PC-3 (cell line): ENCODE measurements around the gene PVALB. TPM values are rescaled to one million over a fixed set of nuclear protein-coding genes. Genes with fewer than 3 reads are reported as not detected.
A peak's percentile ranks its signal among the peaks of the same experiment; 100 is the strongest.

ENCODE experiments used
- ATAC-seq: fragments of 200-7000 bp; cut with Tn5 transposase; 2 replicates; pipeline ENCODE4 v1.9.1; 2020; ENCODE audit warnings: mild to moderate bottlenecking, moderate library complexity
- BruUV-seq: library from RNA; stranded (reverse); fragments of 400-500 nt; replicated peaks from 2 replicates; lab custom pipeline; 2021; lab: Mats Ljungman, UMichigan
- CTCF ChIA-PET: fragments of 300-600 bp; sonication (Branson Sonifier 250); formaldehyde crosslinking; loops from one replicate; lab custom pipeline; 2022; ENCODE audit warnings: antibody characterized with exemption; lab: Charles Lee
- POLR2A ChIA-PET: fragments of 300-600 bp; sonication (Branson Sonifier 250); formaldehyde crosslinking; loops from one replicate; lab custom pipeline; 2022; ENCODE audit warnings: antibody characterized with exemption; ENCODE audit not compliant: unreplicated experiment; lab: Charles Lee
- DNase-seq: peaks from one replicate; pipeline ENCODE4 v3.0.0-alpha.2; 2015
- H2AFZ ChIP-seq: fragments of 300-600 bp; sonication (generic); 2 replicates; pipeline ENCODE4 v1.6.0; 2016; ENCODE audit warnings: antibody characterized with exemption, low read length
- H3F3A ChIP-seq: fragments of 300-600 bp; sonication (generic); one replicate; pipeline ENCODE4 v1.6.0; 2017; ENCODE audit warnings: antibody characterized with exemption, low read length, control low read depth, mild to moderate bottlenecking; ENCODE audit not compliant: unreplicated experiment
- H3K27ac ChIP-seq: fragments of 300-600 bp; sonication (generic); 2 replicates; pipeline ENCODE4 v1.5.1; 2016; ENCODE audit warnings: mild to moderate bottlenecking, low read length
- H3K27me3 ChIP-seq: fragments of 300-600 bp; sonication (generic); 2 replicates; pipeline ENCODE4 v1.6.1; 2016; ENCODE audit warnings: low read length, mixed read lengths
- H3K36me3 ChIP-seq: fragments of 300-600 bp; sonication (generic); 2 replicates; pipeline ENCODE4 v1.6.1; 2016; ENCODE audit warnings: low read depth, mixed run types, low read length, mixed read lengths
- H3K4me1 ChIP-seq: fragments of 300-600 bp; sonication (generic); 2 replicates; pipeline ENCODE4 v1.5.1; 2016; ENCODE audit warnings: low read length; ENCODE audit not compliant: insufficient read depth
- H3K4me2 ChIP-seq: fragments of 300-600 bp; sonication (generic); 2 replicates; pipeline ENCODE4 v1.6.0; 2016; ENCODE audit warnings: low read length
- H3K4me3 ChIP-seq: fragments of 300-600 bp; sonication (generic); 2 replicates; pipeline ENCODE4 v1.5.1; 2016; ENCODE audit warnings: mild to moderate bottlenecking, low read length, mixed read lengths
- H3K79me2 ChIP-seq: fragments of 300-600 bp; sonication (generic); 2 replicates; pipeline ENCODE4 v1.6.1; 2017; ENCODE audit warnings: low read length, mixed read lengths
- H3K9ac ChIP-seq: fragments of 300-600 bp; sonication (generic); 2 replicates; pipeline ENCODE4 v1.6.0; 2016; ENCODE audit warnings: mild to moderate bottlenecking, low read length
- H3K9me2 ChIP-seq: fragments of 300-600 bp; sonication (generic); replicated peaks from 2 replicates; pipeline ENCODE4 v1.6.1; 2016; ENCODE audit warnings: mixed run types, low read length, mixed read lengths
- H3K9me3 ChIP-seq: fragments of 300-600 bp; sonication (generic); 2 replicates; pipeline ENCODE4 v1.6.1; 2016; ENCODE audit warnings: low read length, mixed read lengths
- H4K20me1 ChIP-seq: fragments of 300-600 bp; sonication (generic); 2 replicates; pipeline ENCODE4 v1.6.1; 2016; ENCODE audit warnings: low read length, mixed read lengths
- EZH2 ChIP-seq: fragments of 300-600 bp; sonication (generic); IDR thresholded peaks from one replicate; pipeline ENCODE4 v1.6.1; 2017; ENCODE audit warnings: antibody characterized with exemption, mild to moderate bottlenecking, low read length; ENCODE audit not compliant: unreplicated experiment
- EZH2phosphoT487 ChIP-seq: fragments of 300-600 bp; sonication (generic); IDR thresholded peaks from 2 replicates; pipeline ENCODE4 v1.6.1; 2018; ENCODE audit warnings: mild to moderate bottlenecking, antibody characterized with exemption, low read length, borderline replicate concordance
- intact Hi-C: fragments of 100-400 bp; cut with micrococcal nuclease; formaldehyde crosslinking; loops from 2 replicates; pipeline ENCODE4 v1.9.0; 2023
- total RNA-seq: library from RNA; depleted of rRNA; stranded (reverse); fragments of >200 nt; gene quantifications from 2 replicates; pipeline ENCODE4 v1.2.3, GENCODE V29; 2014
- TF ChIP-seq, protein P1 (sequence below): fragments of 300-600 bp; sonication (generic); conservative IDR thresholded peaks from 2 replicates; pipeline ENCODE4 v1.5.1; 2017; ENCODE audit warnings: antibody characterized with exemption, low read depth, mild to moderate bottlenecking, low read length

The PVALB gene
- total RNA-seq, 1 experiment from 2014 or later: not detected

DNA sequence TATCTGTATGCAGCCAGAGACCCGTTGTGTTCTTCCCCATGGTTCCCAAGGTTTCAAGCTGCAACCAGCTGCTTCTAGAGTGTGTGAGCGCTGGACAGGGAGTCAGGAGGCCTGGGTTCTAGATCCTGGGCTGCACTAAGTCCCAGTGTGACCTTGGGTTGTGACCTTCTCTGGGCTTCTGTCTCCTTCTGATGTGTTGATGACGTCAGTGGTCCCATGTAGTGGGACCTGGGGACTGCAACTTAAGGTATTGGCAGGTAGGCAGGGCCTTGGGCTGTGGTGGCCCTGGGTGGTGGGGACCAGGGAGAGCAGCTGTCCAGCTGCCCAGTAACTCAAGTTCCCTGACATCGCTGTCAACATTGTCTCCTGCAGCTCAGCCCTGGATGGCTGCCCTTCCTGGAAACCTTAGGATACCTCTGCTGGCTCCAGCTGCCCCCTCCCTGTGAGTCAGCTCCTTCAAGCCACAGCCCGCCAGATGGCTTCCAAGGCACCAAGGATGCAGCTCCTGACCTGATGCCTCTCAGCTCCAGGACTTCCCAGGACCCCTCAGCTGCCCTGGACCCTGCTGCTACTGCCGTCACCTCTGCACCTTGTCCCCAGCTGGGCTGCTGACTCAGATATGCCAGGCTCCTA, 1.3 kb upstream of the PVALB start:
- intact Hi-C loops: no loop called here
- Histone ChIP-seq H3K4me3 (no peak overlapping the region), H3K9me3 (no peaks in the 10 kb centered on the region), H3K79me2 (no peaks in the 10 kb centered on the region), H3K27me3 (peaks cover 58% of the 10 kb centered on the region), H3K4me1 (no peaks in the 10 kb centered on the region), H3K27ac (no peak overlapping the region), H3K9me2 (no peaks in the 10 kb centered on the region), H3F3A (no peaks in the 10 kb centered on the region), H2AFZ (no peak overlapping the region), H3K4me2 (no peak overlapping the region), H4K20me1 (no peaks in the 10 kb centered on the region), H3K36me3 (no peaks in the 10 kb centered on the region), H3K9ac (no peak overlapping the region)
- peak; percentile 4 for DNase-seq
- CTCF ChIA-PET: no interaction called here
- no TSS peak for BruUV-seq
- TF ChIP-seq, protein P1, sequence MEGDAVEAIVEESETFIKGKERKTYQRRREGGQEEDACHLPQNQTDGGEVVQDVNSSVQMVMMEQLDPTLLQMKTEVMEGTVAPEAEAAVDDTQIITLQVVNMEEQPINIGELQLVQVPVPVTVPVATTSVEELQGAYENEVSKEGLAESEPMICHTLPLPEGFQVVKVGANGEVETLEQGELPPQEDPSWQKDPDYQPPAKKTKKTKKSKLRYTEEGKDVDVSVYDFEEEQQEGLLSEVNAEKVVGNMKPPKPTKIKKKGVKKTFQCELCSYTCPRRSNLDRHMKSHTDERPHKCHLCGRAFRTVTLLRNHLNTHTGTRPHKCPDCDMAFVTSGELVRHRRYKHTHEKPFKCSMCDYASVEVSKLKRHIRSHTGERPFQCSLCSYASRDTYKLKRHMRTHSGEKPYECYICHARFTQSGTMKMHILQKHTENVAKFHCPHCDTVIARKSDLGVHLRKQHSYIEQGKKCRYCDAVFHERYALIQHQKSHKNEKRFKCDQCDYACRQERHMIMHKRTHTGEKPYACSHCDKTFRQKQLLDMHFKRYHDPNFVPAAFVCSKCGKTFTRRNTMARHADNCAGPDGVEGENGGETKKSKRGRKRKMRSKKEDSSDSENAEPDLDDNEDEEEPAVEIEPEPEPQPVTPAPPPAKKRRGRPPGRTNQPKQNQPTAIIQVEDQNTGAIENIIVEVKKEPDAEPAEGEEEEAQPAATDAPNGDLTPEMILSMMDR: no peak
- no peak for TF ChIP-seq EZH2phosphoT487
- TF ChIP-seq EZH2: no peak
- POLR2A ChIA-PET: no interaction called here
- no peak; the same call in 1 of the 2 replicates for ATAC-seq

DNA sequence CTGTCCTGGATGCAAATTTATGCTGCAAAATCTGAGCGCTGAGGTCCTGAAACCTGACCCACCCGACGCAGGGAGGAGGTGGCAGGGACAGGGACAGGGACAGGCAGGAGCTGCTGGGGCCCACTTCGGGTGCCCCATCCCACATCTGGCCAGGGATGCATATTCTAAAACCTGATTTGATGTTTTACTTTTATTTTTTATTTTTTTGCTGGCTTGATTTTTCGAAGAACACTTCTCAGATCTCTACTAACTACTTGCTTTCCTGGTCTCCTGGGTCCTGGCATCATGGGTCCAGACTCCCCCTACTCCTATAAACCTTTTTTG, 652 bp upstream of the PVALB start:
- intact Hi-C loops: no loop called here
- Histone ChIP-seq H2AFZ (no peak overlapping the region), H3K9me3 (no peaks in the 10 kb centered on the region), H3K4me1 (no peaks in the 10 kb centered on the region), H3K27ac (no peak overlapping the region), H3F3A (no peaks in the 10 kb centered on the region), H3K79me2 (no peaks in the 10 kb centered on the region), H3K27me3 (peaks cover 58% of the 10 kb centered on the region), H3K9ac (no peak overlapping the region), H3K4me3 (no peak overlapping the region), H4K20me1 (no peaks in the 10 kb centered on the region), H3K4me2 (no peak overlapping the region), H3K36me3 (no peaks in the 10 kb centered on the region), H3K9me2 (no peaks in the 10 kb centered on the region)
- CTCF ChIA-PET: no interaction called here
- no TSS peak for BruUV-seq
- ATAC-seq: no peak
- TF ChIP-seq EZH2phosphoT487: no peak
- TF ChIP-seq, protein P1: no peak
- TF ChIP-seq EZH2: no peak
- no peak for DNase-seq
- POLR2A ChIA-PET: no interaction called here

DNA sequence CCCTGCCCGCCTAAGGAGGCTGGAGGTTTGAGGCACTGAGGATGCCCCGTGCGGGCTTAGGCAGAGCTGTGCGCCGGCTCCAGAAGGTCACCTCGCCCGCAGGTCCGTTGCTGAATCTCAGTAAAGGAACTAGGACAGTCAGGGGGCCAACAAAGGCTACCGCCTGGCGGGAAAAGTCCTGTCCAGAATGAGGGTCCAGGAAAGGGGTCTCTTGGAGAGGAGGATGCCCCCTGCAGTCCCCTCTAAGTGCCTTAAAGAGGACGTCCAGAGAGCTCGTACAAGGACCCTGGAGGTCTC, 548 bp downstream of the PVALB start:
- Histone ChIP-seq H3K9me2 (no peaks in the 10 kb centered on the region), H2AFZ (no peak overlapping the region), H3K79me2 (no peaks in the 10 kb centered on the region), H3K9ac (no peak overlapping the region), H3K4me3 (no peak overlapping the region), H4K20me1 (no peaks in the 10 kb centered on the region), H3K27me3 (peaks cover 58% of the 10 kb centered on the region), H3K36me3 (no peaks in the 10 kb centered on the region), H3K27ac (no peak overlapping the region), H3F3A (no peaks in the 10 kb centered on the region), H3K4me1 (no peaks in the 10 kb centered on the region), H3K4me2 (0 out of 2 replicates have a peak overlapping the region, but pooled peaks have one; percentile 59), H3K9me3 (no peaks in the 10 kb centered on the region)
- ATAC-seq (no peak), DNase-seq (no peak)
- POLR2A ChIA-PET: no interaction called here
- CTCF ChIA-PET: no interaction called here
- TF ChIP-seq, protein P1: no peak
- BruUV-seq: no TSS peak
- intact Hi-C loops: no loop called here
